HCT116 (cell line): ENCODE measurements around the gene CDKN2B-AS1. TPM values are rescaled to one million over a fixed set of nuclear protein-coding genes. Genes with fewer than 3 reads are reported as not detected.

Experiments
- ATAC-seq: fragments of 200-7000 bp; cut with Tn5 transposase; 2 replicates; pipeline ENCODE4 v1.9.1; 2020; ENCODE audit warnings: mild to moderate bottlenecking, moderate library complexity
- BruUV-seq: library from RNA; stranded (reverse); fragments of 400-500 nt; replicated peaks from 2 replicates; lab custom pipeline; 2021; lab: Mats Ljungman, UMichigan
- CTCF ChIA-PET: fragments of 300-600 bp; sonication (Branson Sonifier 250); formaldehyde crosslinking; loops from one replicate; lab custom pipeline; 2021; ENCODE audit warnings: antibody characterized with exemption; lab: Charles Lee
- POLR2A ChIA-PET: fragments of 300-600, 350-600 bp; sonication (Branson Sonifier 250); formaldehyde crosslinking; loops from one replicate; lab custom pipeline; 2021; ENCODE audit warnings: antibody characterized with exemption; lab: Charles Lee
- RAD21 ChIA-PET, 2 experiments: fragments of 300-600 bp; sonication (Branson Sonifier 250); formaldehyde crosslinking; loops; one replicate each; lab custom pipeline; 2023; ENCODE audit warnings: low total read pairs in 2 of 2; ENCODE audit not compliant: uncharacterized antibody in 2 of 2, unreplicated experiment in 2 of 2, low non-redundant PET in 1 of 2; lab: Charles Lee
- DNase-seq: peaks from one replicate; pipeline ENCODE4 v3.0.0-alpha.2; 2010; ENCODE audit warnings: low read depth, low spot score
- H2AFZ ChIP-seq: fragments of 200-600 bp; shearing (Covaris generic), sonication (generic); 2 replicates; pipeline ENCODE4 v1.6.1; 2017; ENCODE audit warnings: low read depth, mixed run types, mixed read lengths, antibody characterized with exemption, low read length; ENCODE audit not compliant: poor library complexity, severe bottlenecking
- H3K27ac ChIP-seq: 2 replicates; pipeline ENCODE4 v1.5.1; 2012; ENCODE audit warnings: low read depth, low read length
- H3K27me3 ChIP-seq: fragments of 200-600 bp; sonication (generic); 2 replicates; pipeline ENCODE4 v1.6.1; 2016; ENCODE audit warnings: mixed run types, low read length, mixed read lengths; ENCODE audit not compliant: insufficient read depth
- H3K36me3 ChIP-seq, 2 experiments: fragments of 200-500 bp in 1 of 2; fragments of 200-600 bp in 1 of 2; sonication (Bioruptor generic) in 1 of 2; sonication (generic) in 1 of 2; 2 replicates each; pipeline versions ENCODE4 v1.5.1 to v1.6.1; 2014 to 2016; ENCODE audit warnings: low read length in 2 of 2, inconsistent platforms in 1 of 2, mixed read lengths in 1 of 2, mixed run types in 1 of 2; ENCODE audit not compliant: insufficient read depth in 2 of 2, control insufficient read depth in 1 of 2
- H3K4me1 ChIP-seq, 2 experiments: fragments of 200-600 bp in 1 of 2; sonication (generic) in 1 of 2; 2 replicates each; pipeline versions ENCODE4 v1.5.1 to v1.6.1; 2012 to 2017; ENCODE audit warnings: low read length in 2 of 2, inconsistent platforms in 1 of 2, mild to moderate bottlenecking in 1 of 2, mixed read lengths in 1 of 2, mixed run types in 1 of 2, moderate library complexity in 1 of 2; ENCODE audit not compliant: insufficient read depth in 2 of 2, control insufficient read depth in 1 of 2
- H3K4me2 ChIP-seq: fragments of 200-600 bp; sonication (generic); 2 replicates; pipeline ENCODE4 v1.6.1; 2017; ENCODE audit warnings: mixed run types, low read length, mixed read lengths
- H3K4me3 ChIP-seq, 2 experiments: fragments of 200-600 bp in 1 of 2; sonication (generic) in 1 of 2; replicated peaks in 1 of 2; 2 replicates each; pipeline ENCODE4 v1.5.1; 2011 to 2016; ENCODE audit warnings: low read length in 2 of 2, control low read depth in 1 of 2, low read depth in 1 of 2, mild to moderate bottlenecking in 1 of 2, mixed read lengths in 1 of 2, mixed run types in 1 of 2
- H3K79me2 ChIP-seq: fragments of 200-600 bp; sonication (generic); 2 replicates; pipeline ENCODE4 v1.6.1; 2017; ENCODE audit warnings: mild to moderate bottlenecking, mixed run types, low read length, moderate library complexity, mixed read lengths; ENCODE audit not compliant: insufficient read depth
- H3K9ac ChIP-seq: fragments of 200-600 bp; sonication (generic); 2 replicates; pipeline ENCODE4 v1.6.1; 2016; ENCODE audit warnings: low read length, mixed read lengths
- H3K9me2 ChIP-seq: fragments of 200-600 bp; sonication (generic), shearing (Covaris generic); 2 replicates; pipeline ENCODE4 v1.6.1; 2017; ENCODE audit warnings: mixed run types, mild to moderate bottlenecking, moderate library complexity; ENCODE audit not compliant: insufficient read depth
- H3K9me3 ChIP-seq, 2 experiments: fragments of 200-500 bp in 1 of 2; fragments of 200-600 bp in 1 of 2; sonication (Bioruptor generic) in 1 of 2; sonication (generic) in 1 of 2; 2 replicates each; pipeline ENCODE4 v1.6.1; 2014 to 2017; ENCODE audit warnings: low read length in 2 of 2, mixed read lengths in 2 of 2, inconsistent platforms in 1 of 2, low read depth in 1 of 2, mild to moderate bottlenecking in 1 of 2, mixed run types in 1 of 2, moderate library complexity in 1 of 2; ENCODE audit not compliant: control insufficient read depth in 1 of 2, insufficient read depth in 1 of 2
- H4K20me1 ChIP-seq: fragments of 200-600 bp; sonication (generic), shearing (Covaris generic); 2 replicates; pipeline ENCODE4 v1.6.1; 2017; ENCODE audit warnings: mixed run types, mild to moderate bottlenecking, moderate library complexity; ENCODE audit not compliant: insufficient read depth
- CEBPB ChIP-seq: IDR thresholded peaks from 2 replicates; pipeline ENCODE4 v1.6.1; 2012; ENCODE audit warnings: low read depth
- EGR1 ChIP-seq: IDR thresholded peaks from 2 replicates; pipeline ENCODE4 v1.6.1; 2012; ENCODE audit warnings: low read depth
- RAD21 ChIP-seq: IDR thresholded peaks from 2 replicates; pipeline ENCODE4 v1.6.1; 2012; ENCODE audit warnings: low read depth, mild to moderate bottlenecking
- SIN3A ChIP-seq: IDR thresholded peaks from 2 replicates; pipeline ENCODE4 v1.6.1; 2012; ENCODE audit warnings: low read depth
- SRF ChIP-seq: IDR thresholded peaks from 2 replicates; pipeline ENCODE4 v1.6.1; 2012; ENCODE audit warnings: low read depth
- TCF7L2 ChIP-seq: IDR thresholded peaks from 2 replicates; pipeline ENCODE4 v1.7.0; 2011; ENCODE audit warnings: borderline replicate concordance, inconsistent platforms; ENCODE audit not compliant: insufficient read depth, insufficient read length; ENCODE audit errors: extremely low read depth
- YY1 ChIP-seq: IDR thresholded peaks from 2 replicates; pipeline ENCODE4 v1.6.1; 2011; ENCODE audit warnings: low read length, low read depth, moderate library complexity, mild to moderate bottlenecking; ENCODE audit not compliant: insufficient replicate concordance; ENCODE audit errors: extremely low read depth
- intact Hi-C: fragments of 100-400 bp; cut with micrococcal nuclease; formaldehyde crosslinking; loops from 2 replicates; pipeline ENCODE4 v1.10.0; 2022
- total RNA-seq: library from RNA; stranded (reverse); gene quantifications from one replicate; pipeline ENCODE4 v1.2.1, GENCODE V29; 2021; ENCODE audit not compliant: unreplicated experiment
- TF ChIP-seq, protein P1 (sequence below): IDR thresholded peaks from 2 replicates; pipeline ENCODE4 v1.6.1; 2012; ENCODE audit warnings: low read depth
- TF ChIP-seq, protein P2 (sequence below): IDR thresholded peaks from 2 replicates; pipeline ENCODE4 v1.6.1; 2012
- TF ChIP-seq, protein P3 (sequence below), 3 experiments: fragments of 200-600 bp in 1 of 3; sonication (generic) in 1 of 3; IDR thresholded peaks in 2 of 3; conservative IDR thresholded peaks in 1 of 3; 2 replicates each; pipeline ENCODE4 v1.5.1; 2012 to 2017; ENCODE audit warnings: low read depth in 2 of 3, low read length in 2 of 3, antibody characterized with exemption in 1 of 3, borderline replicate concordance in 1 of 3, control low read depth in 1 of 3, mild to moderate bottlenecking in 1 of 3, mixed read lengths in 1 of 3, mixed run types in 1 of 3, moderate library complexity in 1 of 3; ENCODE audit not compliant: insufficient read depth in 1 of 3

CDKN2B-AS1 gene
- total RNA-seq, 1 experiment from 2014 or later: 1.7 TPM

GRCh38 chr9:22039258-22039657 is 44.7 kb downstream of the CDKN2B-AS1 start:
- Histone ChIP-seq H4K20me1 (no peaks in the 10 kb centered on the region), H3K27me3 (no peaks in the 10 kb centered on the region), H3K4me1 (peaks cover 11 to 17% of the 10 kb centered on the region in 2 experiments), H3K36me3 (no peaks in the 10 kb centered on the region), H3K4me2 (no peak overlapping the region)
- BruUV-seq: no TSS peak
- TF ChIP-seq, protein P1, sequence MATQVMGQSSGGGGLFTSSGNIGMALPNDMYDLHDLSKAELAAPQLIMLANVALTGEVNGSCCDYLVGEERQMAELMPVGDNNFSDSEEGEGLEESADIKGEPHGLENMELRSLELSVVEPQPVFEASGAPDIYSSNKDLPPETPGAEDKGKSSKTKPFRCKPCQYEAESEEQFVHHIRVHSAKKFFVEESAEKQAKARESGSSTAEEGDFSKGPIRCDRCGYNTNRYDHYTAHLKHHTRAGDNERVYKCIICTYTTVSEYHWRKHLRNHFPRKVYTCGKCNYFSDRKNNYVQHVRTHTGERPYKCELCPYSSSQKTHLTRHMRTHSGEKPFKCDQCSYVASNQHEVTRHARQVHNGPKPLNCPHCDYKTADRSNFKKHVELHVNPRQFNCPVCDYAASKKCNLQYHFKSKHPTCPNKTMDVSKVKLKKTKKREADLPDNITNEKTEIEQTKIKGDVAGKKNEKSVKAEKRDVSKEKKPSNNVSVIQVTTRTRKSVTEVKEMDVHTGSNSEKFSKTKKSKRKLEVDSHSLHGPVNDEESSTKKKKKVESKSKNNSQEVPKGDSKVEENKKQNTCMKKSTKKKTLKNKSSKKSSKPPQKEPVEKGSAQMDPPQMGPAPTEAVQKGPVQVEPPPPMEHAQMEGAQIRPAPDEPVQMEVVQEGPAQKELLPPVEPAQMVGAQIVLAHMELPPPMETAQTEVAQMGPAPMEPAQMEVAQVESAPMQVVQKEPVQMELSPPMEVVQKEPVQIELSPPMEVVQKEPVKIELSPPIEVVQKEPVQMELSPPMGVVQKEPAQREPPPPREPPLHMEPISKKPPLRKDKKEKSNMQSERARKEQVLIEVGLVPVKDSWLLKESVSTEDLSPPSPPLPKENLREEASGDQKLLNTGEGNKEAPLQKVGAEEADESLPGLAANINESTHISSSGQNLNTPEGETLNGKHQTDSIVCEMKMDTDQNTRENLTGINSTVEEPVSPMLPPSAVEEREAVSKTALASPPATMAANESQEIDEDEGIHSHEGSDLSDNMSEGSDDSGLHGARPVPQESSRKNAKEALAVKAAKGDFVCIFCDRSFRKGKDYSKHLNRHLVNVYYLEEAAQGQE: no peak
- TF ChIP-seq CEBPB: peak; percentile 50
- TF ChIP-seq, protein P2, sequence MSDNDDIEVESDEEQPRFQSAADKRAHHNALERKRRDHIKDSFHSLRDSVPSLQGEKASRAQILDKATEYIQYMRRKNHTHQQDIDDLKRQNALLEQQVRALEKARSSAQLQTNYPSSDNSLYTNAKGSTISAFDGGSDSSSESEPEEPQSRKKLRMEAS: no peak
- TF ChIP-seq, all 23 proteins: peak for 1
- Histone ChIP-seq H3K4me3 (no peak overlapping the region), H2AFZ (no peak overlapping the region), H3K27ac (no peak overlapping the region), H3K9ac (no peak overlapping the region), H3K9me2 (no peaks in the 10 kb centered on the region), H3K9me3 (no peaks in the 10 kb centered on the region), H3K79me2 (no peaks in the 10 kb centered on the region)
- ChIA-PET POLR2A (interaction anchor here (1.3 kb wide), 1 partner anchor 10 kb away, joined by 3 read pairs; no protein-coding TSS in a partner anchor), RAD21 (interaction anchor here in 1 of 2 experiments (0.7 kb wide), 1 partner anchor 31 kb away, joined by 3 read pairs; no protein-coding TSS in a partner anchor), CTCF (interaction anchor here (1.1 to 3.4 kb wide), 4 partner anchors 9 to 226 kb away, joined by 3 to 13 read pairs (median 8); partner anchors contain the start of gene CDKN2B)
- no peak for ATAC-seq
- intact Hi-C loops: no loop called here
- DNase-seq: no peak

GRCh38 chr9:22040760-22041159 is 46.2 kb downstream of the CDKN2B-AS1 start:
- no peak for DNase-seq
- CTCF ChIA-PET: interaction anchor here (1.0 to 2.2 kb wide), 3 partner anchors 32 to 228 kb away, joined by 5 to 11 read pairs (median 6); partner anchors contain the start of gene CDKN2B
- H4K20me1 ChIP-seq: no peaks in the 10 kb centered on the region
- no peak for ATAC-seq
- no peak overlapping the region for H3K4me3 ChIP-seq
- no peak overlapping the region for H3K27ac ChIP-seq
- H3K27me3 ChIP-seq: no peaks in the 10 kb centered on the region
- peaks cover 11 to 17% of the 10 kb centered on the region in 2 experiments for H3K4me1 ChIP-seq
- RAD21 ChIA-PET: no interaction called here
- no peak overlapping the region for H2AFZ ChIP-seq
- H3K9ac ChIP-seq: no peak overlapping the region
- TF ChIP-seq SRF (no peak), TCF7L2 (no peak), CEBPB (no peak), EGR1 (no peak), SIN3A (no peak), RAD21 (no peak), YY1 (no peak)
- TF ChIP-seq, protein P2: no peak
- TF ChIP-seq, protein P3, sequence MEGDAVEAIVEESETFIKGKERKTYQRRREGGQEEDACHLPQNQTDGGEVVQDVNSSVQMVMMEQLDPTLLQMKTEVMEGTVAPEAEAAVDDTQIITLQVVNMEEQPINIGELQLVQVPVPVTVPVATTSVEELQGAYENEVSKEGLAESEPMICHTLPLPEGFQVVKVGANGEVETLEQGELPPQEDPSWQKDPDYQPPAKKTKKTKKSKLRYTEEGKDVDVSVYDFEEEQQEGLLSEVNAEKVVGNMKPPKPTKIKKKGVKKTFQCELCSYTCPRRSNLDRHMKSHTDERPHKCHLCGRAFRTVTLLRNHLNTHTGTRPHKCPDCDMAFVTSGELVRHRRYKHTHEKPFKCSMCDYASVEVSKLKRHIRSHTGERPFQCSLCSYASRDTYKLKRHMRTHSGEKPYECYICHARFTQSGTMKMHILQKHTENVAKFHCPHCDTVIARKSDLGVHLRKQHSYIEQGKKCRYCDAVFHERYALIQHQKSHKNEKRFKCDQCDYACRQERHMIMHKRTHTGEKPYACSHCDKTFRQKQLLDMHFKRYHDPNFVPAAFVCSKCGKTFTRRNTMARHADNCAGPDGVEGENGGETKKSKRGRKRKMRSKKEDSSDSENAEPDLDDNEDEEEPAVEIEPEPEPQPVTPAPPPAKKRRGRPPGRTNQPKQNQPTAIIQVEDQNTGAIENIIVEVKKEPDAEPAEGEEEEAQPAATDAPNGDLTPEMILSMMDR (IDR thresholded peaks at IDR 0.05 in 2 of 3, conservative IDR thresholded peaks at IDR 0.05 in 1 of 3; ENCODE audit: borderline replicate concordance in 1 of 3, insufficient read depth in 1 of 3, low read depth in 2 of 3, low read length in 2 of 3): no peak
- no peaks in the 10 kb centered on the region for H3K9me3 ChIP-seq
- BruUV-seq: no TSS peak
- H3K9me2 ChIP-seq: no peaks in the 10 kb centered on the region
- intact Hi-C loops: loop anchor here (5.0 kb wide), 1 partner anchor 33 kb away; the partner anchor contains the start of gene CDKN2B
- H3K4me2 ChIP-seq: no peak overlapping the region
- POLR2A ChIA-PET: interaction anchor here (0.6 kb wide), 1 partner anchor 46 kb away, joined by 3 read pairs; the partner anchor contains the start of gene CDKN2B-AS1
- H3K36me3 ChIP-seq: no peaks in the 10 kb centered on the region
- no peaks in the 10 kb centered on the region for H3K79me2 ChIP-seq
